Adrenal gland (tissue), 12 donors: ENCODE measurements around the gene SPTBN1. TPM values are rescaled to one million over a fixed set of nuclear protein-coding genes. Genes with fewer than 3 reads are reported as not detected.
A peak's percentile ranks its signal among the peaks of the same experiment; 100 is the strongest.

Experiments
- DNase-seq, 7 donors: peaks; one replicate each; pipeline ENCODE4 v3.0.0-alpha.2; 2019 to 2020
- H3K27ac ChIP-seq, 5 donors: fragments of 200-600 bp; sonication (generic) in 4 of 5; 1 replicate in 3 of 5; 2 replicates in 2 of 5; pipeline versions ENCODE4 v1.5.1 to v1.8.0; 2016 to 2020; ENCODE audit warnings: mild to moderate bottlenecking in 1 of 5
- H3K27me3 ChIP-seq: fragments of 200-600 bp; 2 replicates; pipeline ENCODE4 v1.8.0; 2021
- H3K36me3 ChIP-seq, 2 donors: fragments of 200-600 bp; replicated peaks in 1 of 2; 1 replicate in 1 of 2; 2 replicates in 1 of 2; pipeline versions ENCODE4 v1.5.1 to v1.8.0; 2018 to 2022
- H3K4me1 ChIP-seq, 2 donors: fragments of 200-600 bp; replicated peaks in 1 of 2; 1 replicate in 1 of 2; 2 replicates in 1 of 2; pipeline versions ENCODE4 v1.5.1 to v1.8.0; 2018 to 2021
- H3K4me3 ChIP-seq, 4 donors: fragments of 200-600 bp; sonication (generic) in 3 of 4; one replicate each; pipeline ENCODE4 v1.5.1; 2016 to 2018
- H3K9me3 ChIP-seq, 3 donors: fragments of 200-600 bp; sonication (generic) in 1 of 3; replicated peaks in 1 of 3; 1 replicate in 2 of 3; 2 replicates in 1 of 3; pipeline versions ENCODE4 v1.5.1 to v1.8.0; 2016 to 2021
- CTCF ChIP-seq, 6 experiments: fragments of 450-650 bp in 4 of 6; fragments of 200-600 bp in 2 of 6; sonication (generic) in 1 of 6; IDR thresholded peaks; 1 replicate in 5 of 6; 2 replicates in 1 of 6; pipeline versions ENCODE4 v1.5.1 to v1.8.0; 2016 to 2021; ENCODE audit warnings: antibody characterized with exemption in 6 of 6, mild to moderate bottlenecking in 2 of 6, moderate library complexity in 1 of 6
- POLR2A ChIP-seq, 2 donors: fragments of 450-650 bp; IDR thresholded peaks; one replicate each; pipeline ENCODE4 v1.6.1; 2017; ENCODE audit warnings: antibody characterized with exemption in 2 of 2, mild to moderate bottlenecking in 2 of 2, moderate library complexity in 1 of 2
- WGBS, 4 donors: extraction: QIAGEN DNeasy Blood & Tissue Kit in 2 of 4; methylation state at CpG; one replicate each; pipeline versions ENCODE4 v1.1.5 to v1.1.7; 2013 to 2017; 5-methylcytosine and 5-hydroxymethylcytosine counted together
- intact Hi-C, 2 donors: fragments of 100-400 bp; cut with DNase I; formaldehyde crosslinking; loops; one replicate each; pipeline versions ENCODE4 v1.14.1 to v1.15.0; 2022 to 2023
- polyA plus RNA-seq, 3 donors: library from polyadenylated mRNA; stranded (reverse); fragments of 200-250 nt in 2 of 3; fragments of 350-450 nt in 1 of 3; fragmentation: Illumina TruSeq in 1 of 3; extraction: RNeasy Lipid Tissue Mini Kit (QIAGEN cat#74804) in 1 of 3; gene quantifications; one replicate each; pipeline ENCODE4 v1.2.3, GENCODE V29; 2013 to 2014
- total RNA-seq, 9 donors: library from RNA; depleted of rRNA in 4 of 9; stranded (reverse); fragments of >200 nt in 4 of 9; fragments of 120-200 nt in 1 of 9; fragmentation: NEBNext Ultra II Directional in 1 of 9; extraction: Animal tissue kit (Norgen Biotek cat#: 25700) in 1 of 9; gene quantifications; one replicate each; pipeline versions ENCODE4 v1.1.0 to v1.2.4, GENCODE V29; 2013 to 2023
- donor health status: healthy with polysubstance abuse.
- donor health status: Bipolar disorder and iron deficiency.
- donor health status: DM: yes; HTN: yes; CAD: no.
- donor health status: DM: no; HTN: no; CAD: no.
- donor health status: DM: no; HTN: no; CAD: no.
- donor health status: DM: yes; HTN: yes; CAD: no.

Gene SPTBN1
- total and polyA plus RNA-seq, 12 donors: 72.9 to 653 (median 493) TPM

- no peaks in the 10 kb centered on the region for H3K4me1 ChIP-seq
- WGBS, 4 donors: 61 to 73% (median 67%) methylated on average over 13 of the region's 13 CpGs
Measured at GRCh38 chr2:54429811-54430551, 26.1 kb upstream of the SPTBN1 start.

GRCh38 chr2:54430649-54431048, 25.5 kb upstream of the SPTBN1 start:
- Histone ChIP-seq H3K4me3 (no peak overlapping the region), H3K27me3 (no peaks in the 10 kb centered on the region), H3K27ac (peak overlapping the region in 4 of 5 donors; percentile 33 to 62 (median 48)), H3K4me1 (no peaks in the 10 kb centered on the region), H3K36me3 (no peaks in the 10 kb centered on the region), H3K9me3 (no peaks in the 10 kb centered on the region)
- no peak for DNase-seq
- intact Hi-C loops: loop anchor here in 1 of 2 donors (10.0 kb wide), 1 partner anchor 86 kb away; no protein-coding TSS in a partner anchor
- TF ChIP-seq POLR2A (IDR thresholded peaks at IDR 0.05) (no peak), CTCF (IDR thresholded peaks at IDR 0.05) (no peak)
- WGBS, 4 donors: 68 to 85% (median 73%) methylated on average over 5 of the region's 5 CpGs

More at GRCh38 chr2:54429811-54430551, 26.1 kb upstream of the SPTBN1 start:
- Histone ChIP-seq H3K27ac (peak overlapping the region in 3 of 5 donors; percentile 45 to 62 (median 55)), H3K36me3 (no peaks in the 10 kb centered on the region), H3K9me3 (no peaks in the 10 kb centered on the region), H3K4me3 (no peak overlapping the region), H3K27me3 (no peaks in the 10 kb centered on the region)
- no peak for DNase-seq
- intact Hi-C loops: loop anchor here in 1 of 2 donors (10.0 kb wide), 1 partner anchor 85 kb away; no protein-coding TSS in a partner anchor
- no peak for TF ChIP-seq POLR2A (IDR thresholded peaks at IDR 0.05)
- no peak for TF ChIP-seq CTCF (IDR thresholded peaks at IDR 0.05)

GRCh38 chr2:54432251-54433015, 23.7 kb upstream of the SPTBN1 start:
- DNase-seq: no peak
- Histone ChIP-seq H3K4me3 (no peak overlapping the region), H3K27me3 (no peaks in the 10 kb centered on the region), H3K9me3 (no peaks in the 10 kb centered on the region), H3K4me1 (no peaks in the 10 kb centered on the region), H3K27ac (peak overlapping the region in 1 of 5 donors; percentile 62), H3K36me3 (no peaks in the 10 kb centered on the region)
- TF ChIP-seq POLR2A (IDR thresholded peaks at IDR 0.05) (no peak), CTCF (IDR thresholded peaks at IDR 0.05) (no peak)
- 63 to 82% (median 77%) methylated on average over 4 of the region's 4 CpGs for WGBS, 4 donors
- intact Hi-C loops: loop anchor here in 1 of 2 donors (10.0 kb wide), 1 partner anchor 88 kb away; no protein-coding TSS in a partner anchor

- Histone ChIP-seq H3K4me3 (no peak overlapping the region), H3K27ac (no peak overlapping the region), H3K4me1 (peaks cover 0 to 4% of the 10 kb centered on the region in 2 donors), H3K9me3 (no peaks in the 10 kb centered on the region), H3K36me3 (no peaks in the 10 kb centered on the region), H3K27me3 (no peaks in the 10 kb centered on the region)
- intact Hi-C loops: loop anchor here in 1 of 2 donors (10.0 kb wide), 1 partner anchor 89 kb away; no protein-coding TSS in a partner anchor
- TF ChIP-seq CTCF (IDR thresholded peaks at IDR 0.05) (no peak), POLR2A (IDR thresholded peaks at IDR 0.05) (no peak)
- 79 to 86% (median 86%) methylated on average over 4 of the region's 4 CpGs for WGBS, 4 donors
- DNase-seq: no peak
Measured at GRCh38 chr2:54434229-54434628, 21.9 kb upstream of the SPTBN1 start.
